T-helper 1 cell (primary cell): ENCODE data around the gene INTS6L.
"Not testable (repeated sequence)": the region's sequence is repeated elsewhere in the genome, so short reads cannot be mapped to it uniquely, and the experiment has no call there.

ENCODE experiments used
- DNase-seq, 5 donors: peaks; one replicate each; pipeline ENCODE4 v3.0.0-alpha.2; 2012 to 2020

INTS6L gene

GRCh38 chrX:135624408-135625204 lies 104.1 kb downstream of the INTS6L start:
- not testable (repeated sequence) for DNase-seq

GRCh38 chrX:135625995-135626394 lies 105.5 kb downstream of the INTS6L start:
- no peak for DNase-seq

GRCh38 chrX:135629342-135629741 lies 108.9 kb downstream of the INTS6L start:
- no peak for DNase-seq
